Parathyroid adenoma (tissue), 2 donors: Measurements from ENCODE around the gene AMN.

Experiments
- H2AFZ ChIP-seq: fragments of 300-600 bp; sonication (generic); one replicate; pipeline ENCODE4 v1.7.0; 2017; ENCODE audit warnings: antibody characterized with exemption, mild to moderate bottlenecking
- H3K27ac ChIP-seq: fragments of 300-600 bp; sonication (generic); one replicate; pipeline ENCODE4 v1.7.0; 2017
- H3K27me3 ChIP-seq: fragments of 300-600 bp; sonication (generic); one replicate; pipeline ENCODE4 v1.7.0; 2017; ENCODE audit warnings: low read length; ENCODE audit not compliant: control insufficient read depth, insufficient read depth
- H3K36me3 ChIP-seq: fragments of 300-600 bp; sonication (generic); one replicate; pipeline ENCODE4 v1.7.0; 2017; ENCODE audit warnings: low read length; ENCODE audit not compliant: control insufficient read depth, insufficient read depth
- H3K4me1 ChIP-seq: fragments of 300-600 bp; sonication (generic); one replicate; pipeline ENCODE4 v1.7.0; 2017; ENCODE audit warnings: control low read depth
- H3K4me2 ChIP-seq: fragments of 300-600 bp; sonication (generic); one replicate; pipeline ENCODE4 v1.7.0; 2017; ENCODE audit warnings: low read length
- H3K4me3 ChIP-seq: fragments of 300-600 bp; sonication (generic); one replicate; pipeline ENCODE4 v1.7.0; 2017; ENCODE audit warnings: low read depth, low read length
- H3K79me2 ChIP-seq: fragments of 300-600 bp; sonication (generic); one replicate; pipeline ENCODE4 v1.7.0; 2017; ENCODE audit warnings: control low read depth
- H3K9ac ChIP-seq: fragments of 300-600 bp; sonication (generic); one replicate; pipeline ENCODE4 v1.7.0; 2017; ENCODE audit warnings: mild to moderate bottlenecking
- H3K9me3 ChIP-seq: fragments of 300-600 bp; sonication (generic); one replicate; pipeline ENCODE4 v1.7.0; 2017; ENCODE audit warnings: low read length; ENCODE audit not compliant: control insufficient read depth
- CTCF ChIP-seq: fragments of 300-600 bp; sonication (generic); IDR thresholded peaks from one replicate; pipeline ENCODE4 v1.7.0; 2017; ENCODE audit warnings: antibody characterized with exemption, mild to moderate bottlenecking
- donor health status: primary hyperparathyroidism.

AMN gene

GRCh38 chr14:102953100-102953499 is 30.6 kb downstream of the AMN start:
- Histone ChIP-seq H3K9me3 (no peaks in the 10 kb centered on the region), H3K4me1 (no peaks in the 10 kb centered on the region), H3K79me2 (no peaks in the 10 kb centered on the region), H3K9ac (no peak overlapping the region), H2AFZ (no peak overlapping the region), H3K27ac (no peak overlapping the region), H3K4me3 (no peak overlapping the region), H3K27me3 (no peaks in the 10 kb centered on the region), H3K36me3 (no peaks in the 10 kb centered on the region), H3K4me2 (no peak overlapping the region)
- TF ChIP-seq CTCF: no peak

GRCh38 chr14:102954081-102954789 is 31.8 kb downstream of the AMN start:
- no peak overlapping the region for H3K9ac ChIP-seq
- no peak overlapping the region for H2AFZ ChIP-seq
- no peaks in the 10 kb centered on the region for H3K79me2 ChIP-seq
- no peaks in the 10 kb centered on the region for H3K9me3 ChIP-seq
- H3K36me3 ChIP-seq: no peaks in the 10 kb centered on the region
- H3K4me1 ChIP-seq: no peaks in the 10 kb centered on the region
- no peak overlapping the region for H3K27ac ChIP-seq
- H3K27me3 ChIP-seq: no peaks in the 10 kb centered on the region
- TF ChIP-seq CTCF: no peak
- no peak overlapping the region for H3K4me2 ChIP-seq
- no peak overlapping the region for H3K4me3 ChIP-seq

GRCh38 chr14:102955636-102956408 is 33.4 kb downstream of the AMN start:
- Histone ChIP-seq H3K4me1 (no peaks in the 10 kb centered on the region), H3K79me2 (no peaks in the 10 kb centered on the region), H3K9me3 (no peaks in the 10 kb centered on the region), H3K4me2 (no peak overlapping the region), H3K36me3 (no peaks in the 10 kb centered on the region), H2AFZ (no peak overlapping the region), H3K9ac (no peak overlapping the region), H3K27ac (no peak overlapping the region), H3K4me3 (no peak overlapping the region), H3K27me3 (no peaks in the 10 kb centered on the region)
- TF ChIP-seq CTCF: no peak

- no peak overlapping the region for H3K4me2 ChIP-seq
- no peak for TF ChIP-seq CTCF
- no peak overlapping the region for H3K27ac ChIP-seq
- no peaks in the 10 kb centered on the region for H3K27me3 ChIP-seq
- no peak overlapping the region for H3K9ac ChIP-seq
- H3K4me3 ChIP-seq: no peak overlapping the region
- H3K9me3 ChIP-seq: no peaks in the 10 kb centered on the region
- no peaks in the 10 kb centered on the region for H3K79me2 ChIP-seq
- no peaks in the 10 kb centered on the region for H3K4me1 ChIP-seq
- H3K36me3 ChIP-seq: no peaks in the 10 kb centered on the region
- no peak overlapping the region for H2AFZ ChIP-seq
These were observed 34.8 kb downstream of the AMN start for GRCh38 chr14:102957222-102957621.
